ENCODE results near the gene HBS1L.

DNA sequence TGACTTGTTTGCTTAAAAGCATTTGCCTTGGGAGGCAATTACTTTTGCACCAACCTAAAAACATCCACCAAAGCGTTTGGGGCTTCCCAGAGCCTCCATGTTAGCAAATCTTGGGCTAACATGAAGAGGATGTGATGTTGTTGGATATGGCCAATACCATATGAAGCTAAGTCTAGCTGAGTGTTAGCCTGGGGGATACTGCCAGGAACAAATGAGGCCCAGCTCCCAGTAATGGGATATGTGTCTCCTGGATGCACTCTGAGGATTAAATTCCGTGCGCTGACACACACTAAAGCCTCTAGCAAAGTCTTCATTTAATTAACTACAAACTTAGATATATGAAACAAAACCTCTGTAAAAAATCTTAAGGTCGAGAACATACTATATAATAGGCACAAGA lies 35.3 kb upstream of the HBS1L start:
- TF ChIP-seq, protein P1, sequence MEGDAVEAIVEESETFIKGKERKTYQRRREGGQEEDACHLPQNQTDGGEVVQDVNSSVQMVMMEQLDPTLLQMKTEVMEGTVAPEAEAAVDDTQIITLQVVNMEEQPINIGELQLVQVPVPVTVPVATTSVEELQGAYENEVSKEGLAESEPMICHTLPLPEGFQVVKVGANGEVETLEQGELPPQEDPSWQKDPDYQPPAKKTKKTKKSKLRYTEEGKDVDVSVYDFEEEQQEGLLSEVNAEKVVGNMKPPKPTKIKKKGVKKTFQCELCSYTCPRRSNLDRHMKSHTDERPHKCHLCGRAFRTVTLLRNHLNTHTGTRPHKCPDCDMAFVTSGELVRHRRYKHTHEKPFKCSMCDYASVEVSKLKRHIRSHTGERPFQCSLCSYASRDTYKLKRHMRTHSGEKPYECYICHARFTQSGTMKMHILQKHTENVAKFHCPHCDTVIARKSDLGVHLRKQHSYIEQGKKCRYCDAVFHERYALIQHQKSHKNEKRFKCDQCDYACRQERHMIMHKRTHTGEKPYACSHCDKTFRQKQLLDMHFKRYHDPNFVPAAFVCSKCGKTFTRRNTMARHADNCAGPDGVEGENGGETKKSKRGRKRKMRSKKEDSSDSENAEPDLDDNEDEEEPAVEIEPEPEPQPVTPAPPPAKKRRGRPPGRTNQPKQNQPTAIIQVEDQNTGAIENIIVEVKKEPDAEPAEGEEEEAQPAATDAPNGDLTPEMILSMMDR (optimal IDR thresholded peaks at IDR 0.05 in 1 of 3, IDR thresholded peaks at IDR 0.05 in 1 of 3, conservative IDR thresholded peaks at IDR 0.05 in 1 of 3; ENCODE audit: extremely low read depth in 1 of 3, insufficient read depth in 2 of 3, low read length in 3 of 3): no peak
- TF ChIP-seq EZH2 (IDR thresholded peaks at IDR 0.05; ENCODE audit: low read length): no peak

Measured in keratinocyte (primary cell).